GM12891 (cell line): Measurements from ENCODE around the gene CENPT.
"Not testable (repeated sequence)": the region's sequence is repeated elsewhere in the genome, so short reads cannot be mapped to it uniquely, and the experiment has no call there.

ENCODE experiments used
- DNase-seq: peaks from one replicate; pipeline ENCODE4 v3.0.0; 2011; ENCODE audit warnings: low spot score; ENCODE audit not compliant: insufficient read length
- FAIRE-seq: peaks from 2 replicates; lab custom pipeline; 2011; peaks lifted over from hg19 to GRCh38; lab: Jason Lieb, UNC
- PAX5 ChIP-seq: IDR thresholded peaks from 2 replicates; pipeline ENCODE4 v1.6.1; 2011; ENCODE audit warnings: low read length, moderate library complexity, mild to moderate bottlenecking; ENCODE audit not compliant: insufficient read depth, severe bottlenecking
- POLR2A ChIP-seq: IDR thresholded peaks from 2 replicates; pipeline ENCODE4 v1.6.1; 2011; ENCODE audit warnings: low read depth, low read length, control low read depth
- POLR2AphosphoS5 ChIP-seq: IDR thresholded peaks from 2 replicates; pipeline ENCODE4 v1.6.1; 2011; ENCODE audit warnings: low read depth, low read length, control low read depth
- POU2F2 ChIP-seq: IDR thresholded peaks from 2 replicates; pipeline ENCODE4 v1.6.1; 2011; ENCODE audit warnings: low read depth, mild to moderate bottlenecking, control low read depth, low read length, moderate library complexity
- SPI1 ChIP-seq: IDR thresholded peaks from 2 replicates; pipeline ENCODE4 v1.6.1; 2011; ENCODE audit warnings: low read depth, low read length, control low read depth
- TAF1 ChIP-seq: IDR thresholded peaks from 2 replicates; pipeline ENCODE4 v1.6.1; 2011; ENCODE audit warnings: low read depth, low read length, control low read depth

CENPT gene

GRCh38 chr16:67837811-67838210 is 9.7 kb downstream of the CENPT start:
- no peak for FAIRE-seq
- no peak for DNase-seq
- TF ChIP-seq POU2F2 = no peak
- TF ChIP-seq SPI1 = no peak
- no peak for TF ChIP-seq POLR2A
- no peak for TF ChIP-seq POLR2AphosphoS5
- TF ChIP-seq PAX5 = no peak
- no peak for TF ChIP-seq TAF1

GRCh38 chr16:67837190-67837589 is 10.3 kb downstream of the CENPT start:
- FAIRE-seq, DNase-seq: not testable (repeated sequence)

DNA sequence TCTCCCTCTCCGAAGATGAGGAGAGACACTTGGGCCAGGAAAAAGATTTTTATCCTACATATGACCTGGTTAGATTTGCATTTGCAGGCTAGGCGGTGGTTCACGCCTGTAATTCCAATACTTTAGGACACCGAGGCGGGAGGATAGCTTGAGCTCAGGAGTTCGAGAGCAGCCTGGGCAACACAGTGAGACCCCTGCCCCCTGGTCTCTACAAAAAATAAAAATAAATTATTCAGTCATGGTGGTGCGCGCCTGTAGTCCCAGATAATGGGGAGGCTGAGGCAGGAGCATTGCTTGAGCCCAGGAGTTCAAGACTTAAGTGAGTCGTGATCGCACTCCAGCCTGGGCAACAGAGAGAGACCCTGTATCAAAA is 13.3 kb downstream of the CENPT start:
- no peak for TF ChIP-seq SPI1
- no peak for TF ChIP-seq POLR2AphosphoS5
- TF ChIP-seq TAF1 = no peak
- no peak for TF ChIP-seq POLR2A
- TF ChIP-seq POU2F2 = no peak
- TF ChIP-seq PAX5 = no peak

DNA sequence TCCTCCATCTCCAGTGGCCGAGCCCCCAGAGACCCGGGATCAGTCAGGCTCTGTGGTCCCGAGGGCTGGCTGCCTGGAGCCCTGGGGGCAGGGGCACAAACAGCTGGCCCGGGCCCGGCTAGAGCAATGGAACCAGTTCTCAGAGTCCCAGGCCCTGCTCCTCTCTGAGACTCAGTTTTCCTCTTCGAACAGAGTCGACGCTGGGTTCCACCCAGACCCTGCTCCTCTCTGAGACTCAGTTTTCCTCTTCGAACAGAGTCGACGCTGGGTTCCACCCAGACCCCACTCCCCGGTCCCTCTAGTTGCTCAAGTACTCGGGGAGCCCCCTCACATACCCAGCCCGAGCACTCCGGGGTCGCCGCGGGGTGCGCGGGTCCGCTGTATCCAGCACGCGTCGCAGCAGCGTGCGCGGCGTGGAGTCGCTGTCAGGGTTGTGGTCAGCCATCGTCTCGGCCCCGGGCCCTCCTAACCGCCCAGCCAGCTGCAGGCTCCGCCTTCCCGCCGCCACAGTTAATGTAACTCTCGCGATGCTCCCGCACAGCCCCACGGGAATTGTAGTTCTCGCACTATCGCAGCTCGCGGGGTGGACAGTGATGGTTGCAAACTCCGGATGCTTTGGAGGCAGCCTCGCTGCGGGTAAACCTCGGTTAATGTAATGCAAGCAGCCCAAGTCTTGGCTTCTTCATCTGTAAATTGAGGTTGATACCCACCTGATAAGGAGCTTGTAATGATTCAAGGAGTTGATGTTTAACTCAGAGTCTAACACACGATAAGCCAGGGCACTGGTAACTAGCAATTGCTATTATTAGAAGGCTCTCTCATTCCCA is 13.9 kb downstream of the CENPT start:
- TF ChIP-seq PAX5 = no peak
- peak; percentile 85 for TF ChIP-seq POLR2AphosphoS5
- no peak for TF ChIP-seq SPI1
- peak; percentile 88 for TF ChIP-seq POU2F2
- TF ChIP-seq TAF1 = peak; percentile 99
- TF ChIP-seq POLR2A = peak; percentile 90
- peak; percentile 99 for DNase-seq
- FAIRE-seq = peak; percentile 96

More for the DNA sequence above, 13.3 kb downstream of the CENPT start:
- FAIRE-seq = no peak
- no peak for DNase-seq

- FAIRE-seq (no peak), DNase-seq (no peak)
- TF ChIP-seq POLR2AphosphoS5 (no peak), POU2F2 (no peak), PAX5 (no peak), SPI1 (no peak), TAF1 (no peak), POLR2A (no peak)
Observed at GRCh38 chr16:67833030-67833414, 14.5 kb downstream of the CENPT start.

- DNase-seq = no peak
- TF ChIP-seq POU2F2 (no peak), PAX5 (no peak)
- no peak for FAIRE-seq
Observed at GRCh38 chr16:67828651-67829050, 18.8 kb downstream of the CENPT start.

- DNase-seq (no peak), FAIRE-seq (no peak)
- TF ChIP-seq POU2F2 = no peak
- no peak for TF ChIP-seq TAF1
- TF ChIP-seq POLR2AphosphoS5 = no peak
- TF ChIP-seq POLR2A = no peak
Observed at GRCh38 chr16:67825906-67826305, 21.6 kb downstream of the CENPT start.

GRCh38 chr16:67825119-67825518 is 22.4 kb downstream of the CENPT start:
- no peak for FAIRE-seq

DNA sequence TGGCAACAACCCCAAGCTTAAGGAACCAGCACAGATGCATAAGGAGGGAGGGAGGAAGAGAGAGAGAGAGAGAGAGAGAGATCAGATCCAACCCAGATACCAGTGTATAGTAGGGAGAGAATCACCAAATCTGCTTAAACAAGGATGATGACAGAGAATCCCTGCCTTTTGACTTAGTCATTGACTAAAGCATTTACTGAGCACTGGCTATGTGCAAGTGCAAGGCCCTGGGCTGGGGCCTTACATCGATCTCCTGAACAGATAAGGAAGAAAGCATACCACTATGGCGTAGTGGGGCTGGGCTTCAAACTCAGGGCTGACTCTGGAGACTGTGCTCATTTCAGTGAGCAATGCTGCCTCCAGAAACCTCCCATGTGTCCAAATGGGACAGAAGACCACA is 25.0 kb downstream of the CENPT start:
- DNase-seq (no peak), FAIRE-seq (no peak)
- no peak for TF ChIP-seq POU2F2
- TF ChIP-seq POLR2AphosphoS5 = no peak
- no peak for TF ChIP-seq PAX5
- no peak for TF ChIP-seq SPI1
- TF ChIP-seq TAF1 = no peak
- TF ChIP-seq POLR2A = no peak

More at GRCh38 chr16:67825119-67825518, 22.4 kb downstream of the CENPT start:
- DNase-seq = no peak
- TF ChIP-seq POLR2AphosphoS5 (no peak), POU2F2 (no peak), SPI1 (no peak), POLR2A (no peak), PAX5 (no peak), TAF1 (no peak)

DNA sequence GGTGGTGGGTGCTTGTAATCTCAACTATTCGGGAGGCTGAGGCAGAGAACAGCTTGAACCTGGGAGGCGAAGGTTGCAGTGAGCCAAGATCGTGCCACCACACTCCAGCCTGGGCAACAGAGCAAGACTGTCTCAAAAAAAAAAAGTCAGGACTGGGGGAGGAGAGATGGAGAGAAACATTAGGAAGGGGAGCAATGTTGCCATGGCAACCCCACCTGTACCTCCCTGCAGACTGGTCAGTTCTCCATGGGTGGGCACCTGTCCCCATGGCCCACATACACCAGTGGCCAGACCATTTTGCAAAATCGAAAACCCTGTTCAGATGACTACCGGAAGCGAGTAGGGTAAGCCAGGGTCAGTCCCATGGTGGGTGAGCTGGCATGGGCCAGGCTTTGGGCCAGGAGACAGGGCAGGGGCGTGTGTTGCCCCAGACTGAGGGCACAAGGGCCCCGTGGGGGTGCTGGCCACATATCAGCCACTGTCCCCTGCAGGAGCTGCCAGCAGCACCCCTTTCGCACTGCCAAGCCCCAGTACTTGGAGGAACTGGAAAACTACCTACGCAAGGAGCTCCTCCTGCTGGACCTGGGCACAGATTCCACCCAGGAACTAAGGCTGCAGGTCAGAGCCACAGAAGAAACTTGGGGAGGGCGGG is 26.8 kb downstream of the CENPT start:
- no peak for TF ChIP-seq SPI1
- TF ChIP-seq POLR2A = no peak
- TF ChIP-seq PAX5 = no peak
- TF ChIP-seq POU2F2 = no peak
- TF ChIP-seq TAF1 = no peak
- TF ChIP-seq POLR2AphosphoS5 = no peak
- DNase-seq (no peak), FAIRE-seq (no peak)
